Right hindlimb (tissue), 1 donor: ENCODE results near the gene OBSCN.
"Not testable (repeated sequence)": the region's sequence is repeated elsewhere in the genome, so short reads cannot be mapped to it uniquely, and the experiment has no call there.

ENCODE experiments used
- DNase-seq: peaks from one replicate; pipeline ENCODE4 v3.0.0-alpha.2; 2018

OBSCN gene

GRCh38 chr1:228228601-228229074, 20.8 kb downstream of the OBSCN start:
- no peak for DNase-seq

GRCh38 chr1:228231189-228231588, 23.3 kb downstream of the OBSCN start:
- no peak for DNase-seq

- no peak for DNase-seq
Observed at GRCh38 chr1:228233136-228233535, 25.3 kb downstream of the OBSCN start.

GRCh38 chr1:228234921-228235320, 27.1 kb downstream of the OBSCN start:
- no peak for DNase-seq

- DNase-seq, result no peak
Observed at GRCh38 chr1:228236744-228237143, 28.9 kb downstream of the OBSCN start.

- DNase-seq, result no peak
Observed at GRCh38 chr1:228238007-228238406, 30.2 kb downstream of the OBSCN start.

GRCh38 chr1:228238461-228238860, 30.6 kb downstream of the OBSCN start:
- DNase-seq, result no peak

GRCh38 chr1:228240411-228241240, 32.8 kb downstream of the OBSCN start:
- DNase-seq, result no peak

- DNase-seq, result no peak
Observed at GRCh38 chr1:228241259-228241658, 33.4 kb downstream of the OBSCN start.

GRCh38 chr1:228242409-228242808, 34.6 kb downstream of the OBSCN start:
- DNase-seq, result no peak

- no peak for DNase-seq
Observed at GRCh38 chr1:228243093-228243492, 35.2 kb downstream of the OBSCN start.

- DNase-seq, result not testable (repeated sequence)
Observed at GRCh38 chr1:228243989-228244388, 36.1 kb downstream of the OBSCN start.

- DNase-seq, result no peak
Observed at GRCh38 chr1:228245111-228245510, 37.3 kb downstream of the OBSCN start.

GRCh38 chr1:228246216-228246900, 38.5 kb downstream of the OBSCN start:
- DNase-seq, result no peak

GRCh38 chr1:228249513-228250305, 41.9 kb downstream of the OBSCN start:
- no peak for DNase-seq

GRCh38 chr1:228252476-228252875, 44.6 kb downstream of the OBSCN start:
- DNase-seq, result not testable (repeated sequence)

- no peak for DNase-seq
Observed at GRCh38 chr1:228256626-228257375, 49.0 kb downstream of the OBSCN start.

- no peak for DNase-seq
Observed at GRCh38 chr1:228258486-228258885, 50.6 kb downstream of the OBSCN start.

- DNase-seq, result no peak
Observed at GRCh38 chr1:228259368-228259894, 51.6 kb downstream of the OBSCN start.

GRCh38 chr1:228259951-228260350, 52.1 kb downstream of the OBSCN start:
- no peak for DNase-seq

- no peak for DNase-seq
Observed at GRCh38 chr1:228261706-228262105, 53.9 kb downstream of the OBSCN start.

- DNase-seq, result no peak
Observed at GRCh38 chr1:228262475-228262874, 54.6 kb downstream of the OBSCN start.
